ENCODE results near the gene PLCD4.

GRCh38 chr2:218576854-218577253 lies 30.8 kb upstream of the PLCD4 start:
- no peak for TF ChIP-seq POLR2A (IDR thresholded peaks at IDR 0.05)
- TF ChIP-seq CTCF (IDR thresholded peaks at IDR 0.05), result no peak
- TF ChIP-seq EP300 (IDR thresholded peaks at IDR 0.05), result no peak
